ENCODE data around the gene RNF26. TPM values are rescaled to one million over a fixed set of nuclear protein-coding genes. Genes with fewer than 3 reads are reported as not detected.

The RNF26 gene
- total and polyA plus RNA-seq, 4 donors, result 6.3 to 19.1 (median 11.1) TPM

DNA sequence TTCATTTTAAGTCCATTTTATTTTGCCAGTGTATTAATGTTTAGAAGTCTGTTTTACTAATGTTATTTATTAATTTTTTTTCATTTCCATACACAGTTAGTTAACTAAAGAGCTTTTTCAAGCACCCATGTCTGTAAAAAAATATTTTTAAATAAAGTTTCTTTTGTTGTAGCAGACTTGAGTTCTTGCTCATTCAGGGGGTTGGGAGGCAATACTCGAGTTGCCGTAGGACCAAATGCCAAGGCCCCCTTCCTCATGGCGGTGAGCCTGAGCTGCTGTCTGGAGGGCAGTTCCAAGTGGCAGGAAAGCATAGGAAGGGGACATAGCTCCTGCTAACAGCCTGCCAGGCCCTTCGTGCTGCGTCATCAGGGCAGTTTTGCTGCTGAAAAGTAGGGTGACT is 26.4 kb upstream of the RNF26 start:
- TF ChIP-seq HNF4G (IDR thresholded peaks at IDR 0.05), result no peak
- TF ChIP-seq GABPA (IDR thresholded peaks at IDR 0.05 in 1 of 2, conservative IDR thresholded peaks at IDR 0.05 in 1 of 2), result no peak
- TF ChIP-seq YY1 (IDR thresholded peaks at IDR 0.05), result no peak
- no peak for TF ChIP-seq SP1 (IDR thresholded peaks at IDR 0.05)
- no peak for TF ChIP-seq FOXA1 (IDR thresholded peaks at IDR 0.05)
- no peak for TF ChIP-seq FOXA2 (IDR thresholded peaks at IDR 0.05)
- TF ChIP-seq, protein P1, sequence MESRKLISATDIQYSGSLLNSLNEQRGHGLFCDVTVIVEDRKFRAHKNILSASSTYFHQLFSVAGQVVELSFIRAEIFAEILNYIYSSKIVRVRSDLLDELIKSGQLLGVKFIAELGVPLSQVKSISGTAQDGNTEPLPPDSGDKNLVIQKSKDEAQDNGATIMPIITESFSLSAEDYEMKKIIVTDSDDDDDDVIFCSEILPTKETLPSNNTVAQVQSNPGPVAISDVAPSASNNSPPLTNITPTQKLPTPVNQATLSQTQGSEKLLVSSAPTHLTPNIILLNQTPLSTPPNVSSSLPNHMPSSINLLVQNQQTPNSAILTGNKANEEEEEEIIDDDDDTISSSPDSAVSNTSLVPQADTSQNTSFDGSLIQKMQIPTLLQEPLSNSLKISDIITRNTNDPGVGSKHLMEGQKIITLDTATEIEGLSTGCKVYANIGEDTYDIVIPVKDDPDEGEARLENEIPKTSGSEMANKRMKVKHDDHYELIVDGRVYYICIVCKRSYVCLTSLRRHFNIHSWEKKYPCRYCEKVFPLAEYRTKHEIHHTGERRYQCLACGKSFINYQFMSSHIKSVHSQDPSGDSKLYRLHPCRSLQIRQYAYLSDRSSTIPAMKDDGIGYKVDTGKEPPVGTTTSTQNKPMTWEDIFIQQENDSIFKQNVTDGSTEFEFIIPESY (IDR thresholded peaks at IDR 0.05), result no peak
- Histone ChIP-seq H3K36me3 (ENCODE audit: control insufficient read depth in 4 of 4, insufficient read depth in 3 of 4, low read depth in 1 of 4, low read length in 3 of 4) (peaks cover 0 to 14% (median 5%) of the 10 kb centered on the region in 4 donors), H3K9ac (ENCODE audit: low read depth in 1 of 2, low read length in 2 of 2) (no peak overlapping the region), H3K4me3 (ENCODE audit: low read depth in 1 of 3, low read length in 3 of 3) (no peak overlapping the region), H3K9me3 (ENCODE audit: control insufficient read depth in 4 of 4, low read length in 3 of 4) (no peaks in the 10 kb centered on the region), H3K4me1 (ENCODE audit: control insufficient read depth in 4 of 4, insufficient read depth in 4 of 4, low read length in 3 of 4) (no peaks in the 10 kb centered on the region), H3K27me3 (ENCODE audit: control insufficient read depth in 4 of 4, insufficient read depth in 4 of 4, low read length in 3 of 4) (no peaks in the 10 kb centered on the region), H3K27ac (ENCODE audit: low read depth in 1 of 2, low read length in 2 of 2) (no peak overlapping the region)
- no peak for DNase-seq (ENCODE audit: low spot score)
- WGBS, result 93% methylated on average over 5 of the region's 5 CpGs

DNA sequence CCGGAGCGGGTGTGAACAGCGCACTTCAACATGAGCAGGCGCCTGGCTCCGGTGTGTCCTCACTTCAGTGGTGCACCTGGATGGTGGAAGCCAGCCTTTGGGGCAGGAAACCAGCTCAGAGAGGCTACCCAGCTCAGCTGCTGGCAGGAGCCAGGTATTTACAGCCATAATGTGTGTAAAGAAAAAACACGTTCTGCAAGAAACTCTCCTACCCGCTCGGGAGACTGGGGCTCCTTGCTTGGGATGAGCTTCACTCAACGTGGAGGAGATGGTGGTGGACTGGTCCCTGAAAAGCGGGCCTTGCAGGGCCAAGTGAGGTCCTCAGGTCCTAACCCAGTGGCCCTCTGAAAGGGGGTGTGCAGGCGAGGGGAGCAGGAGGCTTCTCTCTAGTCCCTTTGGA is 24.9 kb upstream of the RNF26 start:
- WGBS, result 97% methylated on average over 11 of the region's 11 CpGs
- DNase-seq (ENCODE audit: low spot score), result no peak
- Histone ChIP-seq H3K4me3 (ENCODE audit: low read depth in 1 of 3, low read length in 3 of 3) (no peak overlapping the region), H3K36me3 (ENCODE audit: control insufficient read depth in 4 of 4, insufficient read depth in 3 of 4, low read depth in 1 of 4, low read length in 3 of 4) (peaks cover 0 to 3% (median 0%) of the 10 kb centered on the region in 4 donors), H3K27ac (ENCODE audit: low read depth in 1 of 2, low read length in 2 of 2) (no peak overlapping the region), H3K4me1 (ENCODE audit: control insufficient read depth in 4 of 4, insufficient read depth in 4 of 4, low read length in 3 of 4) (no peaks in the 10 kb centered on the region), H3K9me3 (ENCODE audit: control insufficient read depth in 4 of 4, low read length in 3 of 4) (no peaks in the 10 kb centered on the region), H3K9ac (ENCODE audit: low read depth in 1 of 2, low read length in 2 of 2) (no peak overlapping the region), H3K27me3 (ENCODE audit: control insufficient read depth in 4 of 4, insufficient read depth in 4 of 4, low read length in 3 of 4) (no peaks in the 10 kb centered on the region)
- TF ChIP-seq HNF4G (IDR thresholded peaks at IDR 0.05) (no peak), YY1 (IDR thresholded peaks at IDR 0.05) (no peak), NR2F2 (IDR thresholded peaks at IDR 0.05) (no peak)
- TF ChIP-seq, protein P2, sequence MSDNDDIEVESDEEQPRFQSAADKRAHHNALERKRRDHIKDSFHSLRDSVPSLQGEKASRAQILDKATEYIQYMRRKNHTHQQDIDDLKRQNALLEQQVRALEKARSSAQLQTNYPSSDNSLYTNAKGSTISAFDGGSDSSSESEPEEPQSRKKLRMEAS (IDR thresholded peaks at IDR 0.05), result no peak
- TF ChIP-seq, protein P3, sequence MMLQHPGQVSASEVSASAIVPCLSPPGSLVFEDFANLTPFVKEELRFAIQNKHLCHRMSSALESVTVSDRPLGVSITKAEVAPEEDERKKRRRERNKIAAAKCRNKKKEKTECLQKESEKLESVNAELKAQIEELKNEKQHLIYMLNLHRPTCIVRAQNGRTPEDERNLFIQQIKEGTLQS (IDR thresholded peaks at IDR 0.05), result no peak

DNA sequence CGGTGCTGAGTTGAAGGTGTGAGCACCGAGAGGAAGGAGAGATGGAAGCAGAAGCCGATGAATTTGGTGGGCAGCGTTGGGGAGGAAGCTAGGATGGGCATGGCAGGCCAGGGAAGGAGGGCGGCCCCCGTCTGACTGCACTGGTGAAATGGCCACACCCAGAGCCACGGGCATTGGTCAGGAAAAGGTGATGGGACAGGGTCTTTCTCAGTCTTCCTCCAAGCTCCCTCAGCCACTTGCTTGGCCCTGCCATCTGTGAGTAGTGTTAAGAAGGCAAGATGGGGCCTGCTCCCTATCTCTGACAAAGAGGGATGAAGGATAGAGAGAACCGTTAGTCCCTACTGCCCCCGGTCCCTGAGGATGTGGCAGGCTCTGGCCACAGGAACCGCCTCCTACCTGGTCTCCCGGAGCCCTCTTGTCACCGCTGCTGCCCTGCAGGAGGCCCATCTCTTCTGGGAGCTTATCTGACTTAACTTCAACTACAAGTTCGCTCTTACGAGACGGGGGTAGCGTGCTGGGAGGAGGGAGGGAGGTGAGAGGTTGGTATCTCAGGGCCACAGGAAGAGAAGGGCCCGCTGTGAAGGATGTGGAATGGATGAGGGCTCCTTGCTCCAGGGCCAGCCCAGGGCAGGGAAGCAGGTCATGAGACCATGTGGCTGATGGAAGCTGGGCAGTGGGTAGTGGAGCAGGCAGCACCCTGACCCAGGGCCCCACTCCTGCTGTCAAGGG is 24.2 kb upstream of the RNF26 start:
- Histone ChIP-seq H3K36me3 (ENCODE audit: control insufficient read depth in 4 of 4, insufficient read depth in 3 of 4, low read depth in 1 of 4, low read length in 3 of 4) (peaks cover 0 to 3% (median 0%) of the 10 kb centered on the region in 4 donors), H3K27me3 (ENCODE audit: control insufficient read depth in 4 of 4, insufficient read depth in 4 of 4, low read length in 3 of 4) (no peaks in the 10 kb centered on the region), H3K9ac (ENCODE audit: low read depth in 1 of 2, low read length in 2 of 2) (no peak overlapping the region), H3K4me1 (ENCODE audit: control insufficient read depth in 4 of 4, insufficient read depth in 4 of 4, low read length in 3 of 4) (peaks cover 0 to under 1% (median 0%) of the 10 kb centered on the region in 4 donors), H3K9me3 (ENCODE audit: control insufficient read depth in 4 of 4, low read length in 3 of 4) (no peaks in the 10 kb centered on the region), H3K27ac (ENCODE audit: low read depth in 1 of 2, low read length in 2 of 2) (no peak overlapping the region), H3K4me3 (ENCODE audit: low read depth in 1 of 3, low read length in 3 of 3) (no peak overlapping the region)
- 80% methylated on average over 17 of the region's 17 CpGs for WGBS
- TF ChIP-seq RXRA (IDR thresholded peaks at IDR 0.05) (no peak), YY1 (IDR thresholded peaks at IDR 0.05) (no peak), HNF4A (conservative IDR thresholded peaks at IDR 0.05) (no peak)
- TF ChIP-seq, protein P2 (IDR thresholded peaks at IDR 0.05), result no peak
- TF ChIP-seq, protein P3 (IDR thresholded peaks at IDR 0.05), result no peak
- DNase-seq (ENCODE audit: low spot score), result no peak

All from liver (tissue), 9 donors.